HG03025 (cell line): ENCODE results near the gene CRNKL1.

Source experiments
- ATAC-seq: cut with Tn5 transposase; IDR thresholded peaks from one replicate; pipeline ENCODE4 v1.9.1; 2021; ENCODE audit warnings: mild to moderate bottlenecking, moderate library complexity; ENCODE audit not compliant: unreplicated experiment, low FRiP score

CRNKL1 gene

GRCh38 chr20:19986419-19986818, 65.8 kb downstream of the CRNKL1 start:
- ATAC-seq = no peak
